Spinal cord (tissue), 10 donors: ENCODE results near the gene RETREG1. TPM values are rescaled to one million over a fixed set of nuclear protein-coding genes. Genes with fewer than 3 reads are reported as not detected.
"Not testable (repeated sequence)": the region's sequence is repeated elsewhere in the genome, so short reads cannot be mapped to it uniquely, and the experiment has no call there.

Experiments used
- DNase-seq, 6 donors: peaks; one replicate each; pipeline versions ENCODE4 v3.0.0 to v3.0.0-alpha.2; 2013 to 2015; ENCODE audit warnings: low spot score in 6 of 6, low read depth in 4 of 6
- H3K27ac ChIP-seq: one replicate; pipeline ENCODE4 v1.5.1; 2013; ENCODE audit warnings: low read depth, low read length, control low read depth
- H3K27me3 ChIP-seq: one replicate; pipeline ENCODE4 v1.6.1; 2013; ENCODE audit warnings: low read length; ENCODE audit not compliant: control insufficient read depth, insufficient read depth
- H3K36me3 ChIP-seq: one replicate; pipeline ENCODE4 v1.6.1; 2013; ENCODE audit warnings: low read length; ENCODE audit not compliant: control insufficient read depth, insufficient read depth
- H3K4me1 ChIP-seq: one replicate; pipeline ENCODE4 v1.6.1; 2013; ENCODE audit warnings: low read length; ENCODE audit not compliant: control insufficient read depth, insufficient read depth
- H3K4me3 ChIP-seq: one replicate; pipeline ENCODE4 v1.5.1; 2013; ENCODE audit warnings: low read depth, low read length, control low read depth
- H3K9me3 ChIP-seq: one replicate; pipeline ENCODE4 v1.6.1; 2013; ENCODE audit warnings: low read length; ENCODE audit not compliant: control insufficient read depth, insufficient read depth
- WGBS: methylation state at CpG from one replicate; pipeline ENCODE4 v1.1.5; 2013; ENCODE audit warnings: missing lambda C conversion rate; ENCODE audit not compliant: insufficient coverage; 5-methylcytosine and 5-hydroxymethylcytosine counted together
- polyA plus RNA-seq, 2 donors: library from polyadenylated mRNA; unstranded; fragments of 120-200 nt; gene quantifications; one replicate each; pipeline ENCODE4 v1.2.1, GENCODE V29; 2013; ENCODE audit not compliant: insufficient read length in 2 of 2
- total RNA-seq, 2 donors: library from RNA; depleted of rRNA in 1 of 2; stranded (reverse); fragments of 120-200 nt in 1 of 2; fragments of >200 nt in 1 of 2; gene quantifications; one replicate each; pipeline versions ENCODE4 v1.2.3 to v1.2.4, GENCODE V29; 2013 to 2014
- donor health status: healthy.

The RETREG1 gene
- total and polyA plus RNA-seq, 4 donors: 42.0 to 120 (median 56.6) TPM

DNA sequence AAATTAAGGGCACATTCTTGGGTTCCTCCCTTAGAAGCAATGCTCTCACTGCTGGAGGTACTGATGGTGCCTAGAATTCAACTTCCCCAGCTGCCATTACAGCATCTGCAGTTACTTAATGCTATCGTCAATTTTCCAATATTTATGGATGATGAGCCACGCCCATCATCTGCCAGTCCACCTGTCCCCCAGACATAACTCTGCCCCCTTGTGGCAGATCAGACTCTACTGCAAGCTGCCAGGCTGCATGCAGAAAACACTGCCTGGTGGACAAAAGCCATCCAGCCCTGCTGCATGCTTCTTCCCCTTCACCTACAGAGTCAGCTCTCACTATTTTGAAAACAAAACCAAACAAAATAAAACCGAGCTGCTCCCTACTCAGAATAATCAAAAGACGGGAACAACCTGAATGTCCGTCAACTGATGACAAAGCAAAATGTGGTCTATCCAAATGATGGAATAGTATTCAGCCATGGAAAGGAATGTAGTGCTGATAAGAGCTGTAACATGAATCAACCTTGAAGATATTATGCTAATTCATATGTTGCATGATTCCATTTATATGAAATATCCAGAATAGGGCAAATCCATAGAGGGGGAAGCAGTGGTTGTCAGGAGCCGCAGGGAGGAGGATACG is 66.4 kb downstream of the RETREG1 start:
- Histone ChIP-seq H3K27me3 (no peaks in the 10 kb centered on the region), H3K4me1 (peaks cover 3% of the 10 kb centered on the region), H3K27ac (no peak overlapping the region), H3K36me3 (no peaks in the 10 kb centered on the region), H3K4me3 (no peak overlapping the region), H3K9me3 (peaks cover 2% of the 10 kb centered on the region)
- WGBS: 88% methylated on average over 3 of the region's 7 CpGs
- DNase-seq: no peak

DNA sequence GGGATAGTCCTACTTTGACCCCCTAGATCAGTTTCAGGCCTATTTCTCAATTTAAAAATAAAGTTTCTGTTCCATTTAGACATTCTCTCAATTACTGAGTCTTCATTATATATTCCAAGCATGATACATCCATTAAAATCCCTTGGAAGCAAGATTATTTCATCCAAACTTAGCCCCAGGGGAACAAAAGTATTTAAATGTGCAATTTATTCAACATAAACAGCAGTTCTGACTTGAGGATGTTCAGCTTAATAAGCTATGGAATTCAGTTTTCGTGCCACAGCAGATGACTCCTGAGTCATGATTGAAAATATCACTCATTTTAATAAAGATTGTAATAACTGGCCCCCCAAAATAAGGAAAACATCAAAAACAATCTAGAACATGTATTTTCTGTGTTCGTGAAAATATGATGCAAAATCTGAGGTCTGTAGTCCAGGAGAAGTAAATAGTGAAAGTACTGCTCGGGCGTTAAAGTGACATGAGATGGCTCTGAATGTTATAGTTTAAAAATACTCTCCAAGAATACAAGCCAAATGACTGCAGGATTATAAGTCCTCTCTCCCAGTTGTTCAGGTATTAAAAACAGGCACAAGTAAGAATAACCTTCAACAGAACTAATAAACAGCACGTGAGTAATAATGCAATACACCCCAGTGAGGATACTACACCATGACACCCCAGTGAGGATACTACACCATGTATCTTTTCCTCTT is 67.1 kb downstream of the RETREG1 start:
- no CpG with 5 or more reads among the region's 5 CpGs for WGBS
- H3K27me3 ChIP-seq: no peaks in the 10 kb centered on the region
- no peaks in the 10 kb centered on the region for H3K36me3 ChIP-seq
- peaks cover 2% of the 10 kb centered on the region for H3K9me3 ChIP-seq
- H3K4me3 ChIP-seq: no peak overlapping the region
- no peak overlapping the region for H3K27ac ChIP-seq
- H3K4me1 ChIP-seq: peaks cover 3% of the 10 kb centered on the region
- DNase-seq: peak in 1 of 6 donors; percentile 79

DNA sequence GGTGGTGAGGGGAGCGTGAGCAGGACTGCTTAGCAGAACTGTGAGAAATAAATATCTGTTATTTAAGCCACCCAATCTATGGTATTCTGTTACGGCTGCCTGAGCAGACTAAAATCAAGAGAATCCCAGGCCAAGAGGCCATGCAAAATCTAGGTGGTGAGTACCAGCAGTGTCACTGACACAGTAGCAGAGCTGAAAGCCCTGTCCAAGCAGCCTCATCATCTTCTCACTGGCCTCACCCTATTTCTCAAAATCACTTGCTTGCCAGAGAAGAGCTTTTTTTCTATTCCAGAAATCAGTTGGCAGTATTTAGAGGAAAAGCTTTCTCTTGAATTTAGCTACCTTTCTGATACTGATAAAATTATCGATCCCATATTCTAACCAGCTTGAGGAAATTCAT is 68.0 kb downstream of the RETREG1 start:
- Histone ChIP-seq H3K9me3 (peaks cover 2% of the 10 kb centered on the region), H3K27me3 (no peaks in the 10 kb centered on the region), H3K4me1 (peaks cover 3% of the 10 kb centered on the region), H3K27ac (no peak overlapping the region), H3K36me3 (no peaks in the 10 kb centered on the region), H3K4me3 (no peak overlapping the region)
- no peak for DNase-seq
- 100% methylated on average over 1 of the region's 3 CpGs for WGBS

DNA sequence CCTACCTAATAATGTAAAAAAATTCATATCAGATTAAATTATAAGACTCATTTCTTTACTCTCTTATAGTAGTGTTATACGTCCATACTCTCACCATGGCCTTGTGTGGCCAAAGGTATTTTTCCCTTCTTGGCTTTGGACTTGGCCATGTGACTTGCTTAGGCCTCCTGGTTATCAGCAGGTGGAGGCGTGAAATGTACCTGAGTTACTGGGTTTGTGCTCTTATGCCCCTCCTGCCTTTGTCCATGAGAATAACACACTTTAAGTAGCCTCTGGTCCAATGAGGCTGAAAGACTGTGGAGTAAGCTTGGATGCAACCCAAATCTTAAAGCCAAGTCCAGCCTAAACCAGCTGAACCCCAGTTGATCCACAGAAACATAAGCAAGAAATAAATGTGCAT is 68.7 kb downstream of the RETREG1 start:
- Histone ChIP-seq H3K27ac (no peak overlapping the region), H3K27me3 (no peaks in the 10 kb centered on the region), H3K9me3 (peaks cover 2% of the 10 kb centered on the region), H3K4me3 (no peak overlapping the region), H3K4me1 (peaks cover 3% of the 10 kb centered on the region), H3K36me3 (no peaks in the 10 kb centered on the region)
- DNase-seq: no peak
- no CpG with 5 or more reads among the region's 2 CpGs for WGBS

DNA sequence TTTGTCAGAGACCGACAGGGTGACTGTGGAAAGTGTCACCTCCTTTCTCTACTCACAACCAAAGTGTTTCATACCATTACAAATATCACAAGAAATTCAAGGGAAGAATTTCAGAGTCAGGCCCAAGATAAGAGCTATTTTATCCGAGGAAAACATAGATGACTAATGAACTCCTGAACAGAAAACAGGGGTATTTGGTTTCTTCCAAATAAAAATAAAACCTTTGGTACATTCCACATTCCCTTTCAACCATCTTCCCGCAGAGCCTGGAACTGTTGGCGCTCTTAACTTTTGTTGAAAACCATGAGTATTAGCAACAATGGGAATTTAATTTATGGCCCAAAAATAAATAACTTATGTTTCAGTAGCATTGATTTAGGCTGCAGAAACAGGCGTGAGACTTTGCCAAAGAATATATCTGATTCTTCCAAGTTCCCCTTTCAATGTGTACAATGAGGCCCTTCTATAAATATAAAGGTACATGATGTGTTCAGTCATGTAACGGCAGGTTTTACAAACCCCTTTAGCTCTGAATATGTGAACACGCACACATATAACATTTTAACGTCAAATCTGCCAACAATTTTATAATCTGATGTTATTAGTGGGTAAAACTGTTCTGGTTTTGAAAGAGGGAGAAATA is 69.5 kb downstream of the RETREG1 start:
- Histone ChIP-seq H3K27ac (no peak overlapping the region), H3K4me1 (peaks cover 3% of the 10 kb centered on the region), H3K36me3 (no peaks in the 10 kb centered on the region), H3K27me3 (no peaks in the 10 kb centered on the region), H3K4me3 (no peak overlapping the region), H3K9me3 (peaks cover 2% of the 10 kb centered on the region)
- peak in 1 of 6 donors; percentile 27 for DNase-seq
- 88% methylated on average over 1 of the region's 8 CpGs for WGBS

DNA sequence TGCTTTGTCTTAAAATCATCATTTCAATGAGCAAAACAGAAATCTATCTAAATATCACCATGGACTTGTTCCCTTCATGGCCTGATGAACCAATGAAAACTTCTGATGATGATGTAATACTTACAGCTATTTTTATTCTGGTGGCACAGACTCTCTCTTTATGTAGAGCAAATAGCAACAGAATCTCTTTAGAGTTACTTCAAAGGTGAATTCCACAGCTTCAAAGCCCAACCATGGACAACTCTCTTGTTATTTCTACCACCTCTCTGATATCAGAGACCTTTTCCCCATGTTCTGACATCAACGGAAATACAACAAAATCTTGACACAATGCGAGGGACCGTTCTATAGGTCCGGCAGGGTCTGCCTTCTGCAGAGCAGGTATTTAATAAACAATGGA is 70.1 kb downstream of the RETREG1 start:
- Histone ChIP-seq H3K36me3 (no peaks in the 10 kb centered on the region), H3K4me1 (peaks cover 3% of the 10 kb centered on the region), H3K27me3 (no peaks in the 10 kb centered on the region), H3K27ac (no peak overlapping the region), H3K9me3 (peaks cover 2% of the 10 kb centered on the region), H3K4me3 (no peak overlapping the region)
- 80% methylated on average over 1 of the region's 4 CpGs for WGBS
- no peak for DNase-seq

DNA sequence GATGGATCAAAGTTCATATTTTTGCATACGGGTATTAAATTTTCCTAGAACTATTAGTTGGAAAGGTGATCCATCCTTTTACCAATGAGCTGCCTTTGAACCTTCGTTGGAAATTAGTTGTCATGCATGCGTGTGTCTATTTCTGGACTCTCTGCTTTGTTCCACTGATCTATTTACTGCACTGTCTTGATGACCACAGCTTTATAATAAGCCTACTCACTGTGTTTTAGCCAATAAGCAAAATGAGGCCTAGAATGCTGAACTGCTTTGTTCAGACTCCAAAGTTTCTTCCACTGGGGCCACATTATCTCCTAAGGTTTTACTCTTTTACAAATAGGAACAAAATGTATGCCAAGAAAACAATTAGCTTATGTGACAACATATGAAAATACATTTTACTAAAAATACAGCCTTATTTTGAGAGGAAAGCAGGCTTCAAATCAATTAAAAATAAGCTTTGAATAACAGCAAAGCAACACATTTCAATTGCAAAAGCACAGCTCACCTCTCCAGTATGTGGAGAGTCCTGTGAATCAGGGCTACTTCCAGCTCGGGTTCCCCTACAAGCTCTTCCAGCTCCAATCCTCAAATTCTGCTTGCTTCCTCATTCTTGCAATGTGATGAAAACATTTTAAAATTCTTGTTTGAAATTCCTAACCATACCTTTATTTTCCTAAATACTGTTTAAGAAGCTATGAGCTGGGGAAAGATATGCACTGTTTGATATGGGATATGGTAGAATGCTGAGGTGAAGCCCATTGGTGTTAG is 72.0 kb downstream of the RETREG1 start:
- H3K36me3 ChIP-seq: no peaks in the 10 kb centered on the region
- no peaks in the 10 kb centered on the region for H3K9me3 ChIP-seq
- H3K27me3 ChIP-seq: no peaks in the 10 kb centered on the region
- peaks cover 3% of the 10 kb centered on the region for H3K4me1 ChIP-seq
- no peak for DNase-seq
- 80% methylated on average over 1 of the region's 4 CpGs for WGBS
- no peak overlapping the region for H3K27ac ChIP-seq
- H3K4me3 ChIP-seq: no peak overlapping the region

DNA sequence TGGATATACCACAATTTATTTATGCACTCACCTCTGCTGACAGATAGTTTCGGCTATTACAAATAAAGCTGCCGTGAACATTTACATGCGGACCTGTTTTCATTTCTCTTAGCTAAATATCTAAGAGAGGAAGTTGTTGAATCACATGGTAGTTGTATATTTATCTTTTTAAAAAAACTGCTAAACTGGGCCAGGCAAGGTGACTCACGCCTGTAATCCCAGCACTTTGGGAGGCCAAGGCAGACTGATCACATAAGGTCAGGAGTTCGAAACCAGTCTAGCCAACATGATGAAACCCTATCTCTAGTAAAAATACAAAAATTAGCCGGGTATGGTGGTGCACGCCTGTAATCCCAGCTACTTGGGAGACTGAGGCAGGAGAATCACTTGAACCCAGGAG is 73.6 kb downstream of the RETREG1 start:
- H3K36me3 ChIP-seq, H3K9me3 ChIP-seq, H3K27ac ChIP-seq, H3K27me3 ChIP-seq, H3K4me1 ChIP-seq, DNase-seq, H3K4me3 ChIP-seq: not testable (repeated sequence)
- WGBS: 90% methylated on average over 2 of the region's 7 CpGs

DNA sequence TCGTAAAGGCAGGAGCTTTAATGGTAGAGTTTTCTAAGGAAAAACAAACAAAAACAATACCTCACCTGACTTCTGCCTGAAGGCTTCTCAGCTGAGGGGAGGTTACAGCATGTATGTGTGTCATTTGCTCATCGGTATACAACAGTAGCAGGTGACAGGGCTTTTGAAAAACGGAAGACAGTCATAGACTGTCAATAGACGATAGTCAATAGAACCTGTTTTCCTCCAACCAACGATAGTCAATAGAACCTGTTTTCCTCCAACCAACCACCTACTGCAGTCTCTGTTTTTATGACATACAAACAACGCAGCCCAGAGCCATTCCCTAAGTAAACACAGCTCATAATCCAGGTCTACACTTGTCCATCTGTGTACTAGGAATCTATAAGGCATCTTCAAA is 74.6 kb downstream of the RETREG1 start:
- H3K4me3 ChIP-seq: no peak overlapping the region
- no peaks in the 10 kb centered on the region for H3K27me3 ChIP-seq
- H3K9me3 ChIP-seq: no peaks in the 10 kb centered on the region
- DNase-seq: no peak
- H3K4me1 ChIP-seq: peaks cover 7% of the 10 kb centered on the region
- no peaks in the 10 kb centered on the region for H3K36me3 ChIP-seq
- WGBS: 76% methylated on average over 2 of the region's 6 CpGs
- no peak overlapping the region for H3K27ac ChIP-seq
